ENCODE results near the gene CLCN1.

The CLCN1 gene

DNA sequence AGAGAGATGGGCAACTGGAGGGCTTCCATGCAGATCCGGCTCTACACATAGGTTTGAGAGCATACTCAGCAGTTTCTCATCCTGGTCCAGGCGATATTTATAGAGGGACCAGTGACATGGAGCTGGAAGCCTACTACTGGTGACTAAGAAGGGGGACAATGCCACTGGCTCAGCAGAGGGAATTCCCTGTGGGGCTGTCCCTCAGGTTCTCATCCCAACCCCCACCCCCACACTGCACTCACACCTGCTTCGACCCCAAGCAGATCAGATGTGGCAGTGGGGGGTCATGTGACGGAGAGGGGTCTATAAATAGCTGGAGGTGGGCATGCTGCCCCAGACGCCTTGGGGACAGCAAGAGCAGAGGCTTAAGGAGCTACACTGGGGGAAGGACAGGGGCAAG, at the start of gene CLCN1:
CLCN1 (plus strand) TSS at position 336 of the 400 bp plus-strand sequence. CDS start 102 bp downstream, outside the sequence.
- peaks cover 33% of the 10 kb centered on the region for H3K27me3 Mint-ChIP-seq
- H3K4me3 Mint-ChIP-seq = no peak within 1 kb of the TSS
- no peak within 1 kb of the TSS for H3K27ac Mint-ChIP-seq
- H3K4me1 Mint-ChIP-seq = peaks cover 16% of the 10 kb centered on the region
- DNase-seq = no peak
- CTCF ChIA-PET = interaction anchor here (1.5 to 3.6 kb wide), 2 partner anchors 16 to 76 kb away, joined by 5 to 11 read pairs; no protein-coding TSS in a partner anchor
- peaks cover 3% of the 10 kb centered on the region for H3K9me3 Mint-ChIP-seq
- H3K36me3 Mint-ChIP-seq = peaks cover 15% of the 10 kb centered on the region

DNA sequence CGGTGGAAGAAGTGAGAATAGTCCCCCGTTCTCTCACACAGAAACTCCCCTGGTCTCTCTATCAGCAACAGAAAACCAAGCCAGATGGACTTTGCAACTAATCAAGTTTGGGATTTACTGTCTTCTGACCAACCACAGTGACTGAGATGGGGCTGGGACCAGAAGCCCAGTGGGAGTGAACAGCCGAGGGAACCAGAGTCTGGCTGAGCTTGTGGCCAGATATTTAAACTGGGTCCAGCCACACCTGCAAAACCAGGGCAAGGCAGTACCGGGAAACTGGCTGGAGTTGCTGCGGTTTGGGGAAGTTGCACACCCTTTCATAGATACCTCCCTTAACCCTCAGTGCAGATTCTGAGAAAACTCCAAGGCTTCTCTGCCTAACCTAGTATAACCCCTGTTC, 46.7 kb upstream of the CLCN1 start:
- H3K36me3 Mint-ChIP-seq = peaks cover 58% of the 10 kb centered on the region
- CTCF ChIA-PET = interaction anchor here (1.3 to 1.7 kb wide), 3 partner anchors 13 to 30 kb away, joined by 4 to 7 read pairs (median 5); no protein-coding TSS in a partner anchor
- peaks cover 4% of the 10 kb centered on the region for H3K27me3 Mint-ChIP-seq
- no peak for DNase-seq
- H3K4me3 Mint-ChIP-seq = no peak overlapping the region
- peaks cover 61% of the 10 kb centered on the region for H3K4me1 Mint-ChIP-seq
- H3K27ac Mint-ChIP-seq = no peak overlapping the region
- no peaks in the 10 kb centered on the region for H3K9me3 Mint-ChIP-seq

DNA sequence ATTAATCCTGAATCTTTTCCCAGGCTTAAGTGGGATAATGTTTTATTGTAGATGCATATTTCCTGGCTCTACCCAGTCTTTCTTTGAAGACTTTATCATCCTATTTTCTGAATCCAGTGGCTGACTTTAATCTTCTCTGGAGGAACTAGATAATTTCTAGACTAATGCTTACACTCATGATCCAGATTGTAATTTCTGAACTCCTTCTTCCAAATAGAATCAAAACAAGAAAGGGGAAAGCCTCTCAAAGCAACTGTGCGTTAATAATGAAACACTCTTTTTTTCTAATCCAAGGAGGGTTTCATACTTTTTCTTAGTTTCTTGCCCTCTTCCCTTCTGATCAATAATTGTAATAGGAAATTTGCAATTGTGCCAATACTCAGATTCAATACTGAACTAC, 44.7 kb upstream of the CLCN1 start:
- CTCF ChIA-PET = interaction anchor here (1.5 kb wide), 1 partner anchor 31 kb away, joined by 4 read pairs; no protein-coding TSS in a partner anchor
- H3K4me1 Mint-ChIP-seq = peaks cover 42% of the 10 kb centered on the region
- peaks cover 43% of the 10 kb centered on the region for H3K36me3 Mint-ChIP-seq
- no peak for DNase-seq
- peaks cover 4% of the 10 kb centered on the region for H3K27me3 Mint-ChIP-seq
- H3K9me3 Mint-ChIP-seq = no peaks in the 10 kb centered on the region
- no peak overlapping the region for H3K4me3 Mint-ChIP-seq
- no peak overlapping the region for H3K27ac Mint-ChIP-seq

DNA sequence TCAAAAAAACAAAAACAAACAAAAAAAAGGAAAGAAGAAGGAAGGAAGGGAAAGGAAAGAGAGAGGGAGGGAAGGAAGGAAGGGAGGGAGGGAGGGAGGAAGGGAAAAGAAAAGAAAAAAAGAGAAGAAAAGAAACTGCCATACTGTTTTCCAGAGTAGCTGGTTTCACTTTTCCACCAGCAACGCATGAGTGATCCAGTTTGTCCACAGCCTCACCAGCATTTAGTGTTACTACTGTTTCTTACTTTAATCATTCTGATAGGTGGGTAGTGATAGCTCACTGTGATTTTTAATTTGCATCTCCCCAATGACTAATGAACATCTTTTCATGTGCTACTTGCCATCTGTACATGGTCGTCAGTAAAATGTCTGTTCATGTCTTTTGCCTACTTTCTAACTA, 43.0 kb upstream of the CLCN1 start:
- H3K4me1 Mint-ChIP-seq = peaks cover 28% of the 10 kb centered on the region
- H3K9me3 Mint-ChIP-seq = no peaks in the 10 kb centered on the region
- DNase-seq = no peak
- peaks cover 4% of the 10 kb centered on the region for H3K27me3 Mint-ChIP-seq
- H3K27ac Mint-ChIP-seq = no peak overlapping the region
- peaks cover 31% of the 10 kb centered on the region for H3K36me3 Mint-ChIP-seq
- CTCF ChIA-PET = interaction anchor here (1.1 to 1.5 kb wide), 2 partner anchors 32 to 33 kb away, joined by 3 to 4 read pairs; no protein-coding TSS in a partner anchor
- H3K4me3 Mint-ChIP-seq = no peak overlapping the region

DNA sequence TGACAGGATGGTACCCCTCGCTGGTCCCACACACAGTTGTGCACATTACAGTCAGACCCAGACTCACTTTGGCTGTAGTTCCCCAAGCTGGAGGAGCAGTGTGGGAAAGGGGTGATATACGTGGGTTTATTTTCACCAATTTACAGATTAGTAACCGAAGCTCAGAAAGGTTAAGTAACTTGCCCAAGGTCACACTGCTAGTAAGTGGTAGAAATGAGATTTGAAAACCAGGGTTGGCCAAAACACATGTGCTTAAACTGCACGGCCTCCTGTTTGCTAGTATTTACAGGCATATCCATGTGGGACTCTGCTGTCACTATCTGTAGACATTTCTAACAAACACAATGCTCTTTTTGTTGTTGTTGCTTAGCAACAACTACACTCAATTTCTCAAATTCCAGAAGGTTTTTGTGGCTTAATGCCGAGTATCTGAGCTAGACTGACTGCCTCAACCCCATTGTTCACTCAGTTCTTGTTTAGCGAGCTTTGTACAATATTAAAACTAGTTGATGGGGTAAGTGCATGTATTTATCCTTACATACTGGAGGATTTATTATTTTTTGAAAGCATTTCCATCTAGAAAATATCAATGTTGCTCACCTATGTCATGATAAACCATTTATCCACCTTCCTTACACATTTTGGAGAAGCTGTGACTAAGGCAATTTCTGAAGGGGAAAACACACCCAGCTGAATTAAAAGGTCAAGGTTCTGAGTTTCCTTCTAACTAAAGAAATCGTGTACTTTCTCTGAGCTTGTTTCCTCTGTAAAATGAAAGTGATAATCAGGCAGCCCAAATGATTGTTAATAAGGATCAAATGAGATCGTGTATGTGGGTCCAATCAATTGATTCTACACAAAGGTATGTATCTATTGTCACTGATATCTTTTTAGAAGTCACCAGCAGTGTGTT, 36.5 kb upstream of the CLCN1 start:
- no peaks in the 10 kb centered on the region for H3K27me3 Mint-ChIP-seq
- H3K36me3 Mint-ChIP-seq = peaks cover 3% of the 10 kb centered on the region
- H3K4me3 Mint-ChIP-seq = peak overlapping the region; percentile 66
- no peaks in the 10 kb centered on the region for H3K9me3 Mint-ChIP-seq
- peak overlapping the region; percentile 86 for H3K27ac Mint-ChIP-seq
- H3K4me1 Mint-ChIP-seq = peaks cover 45% of the 10 kb centered on the region
- no peak for DNase-seq
- CTCF ChIA-PET = interaction anchor here (0.6 to 1.9 kb wide), 12 partner anchors 9 to 941 kb away, joined by 3 to 13 read pairs (median 3); partner anchors contain the start of genes CASP2 and GSTK1

DNA sequence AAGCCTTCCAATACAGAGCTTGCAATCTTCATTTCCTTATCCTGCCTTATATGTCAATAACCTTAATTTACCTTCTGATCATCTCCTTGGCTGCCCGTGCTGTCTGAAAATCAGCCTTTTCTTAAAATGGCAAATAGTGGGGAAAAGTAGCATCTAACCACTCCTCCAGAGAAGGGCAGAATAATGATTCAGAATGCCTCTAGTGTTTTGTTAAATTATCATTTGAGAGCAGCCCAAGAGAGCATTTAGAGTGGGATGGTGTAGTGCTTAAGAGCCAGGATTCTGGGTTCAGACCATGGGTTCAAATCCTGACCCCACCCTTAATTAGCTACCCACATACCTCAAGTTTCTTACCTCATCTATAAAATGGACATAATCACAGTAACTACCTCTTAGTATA, 35.8 kb upstream of the CLCN1 start:
- CTCF ChIA-PET = interaction anchor here (0.9 to 1.9 kb wide), 10 partner anchors 8 to 40 kb away, joined by 3 to 13 read pairs (median 3); partner anchors contain the start of genes CASP2 and GSTK1
- DNase-seq = no peak
- H3K27me3 Mint-ChIP-seq = no peaks in the 10 kb centered on the region
- H3K36me3 Mint-ChIP-seq = peaks cover 3% of the 10 kb centered on the region
- H3K27ac Mint-ChIP-seq = peak overlapping the region; percentile 86
- no peaks in the 10 kb centered on the region for H3K9me3 Mint-ChIP-seq
- H3K4me3 Mint-ChIP-seq = peak overlapping the region; percentile 66
- peaks cover 51% of the 10 kb centered on the region for H3K4me1 Mint-ChIP-seq

DNA sequence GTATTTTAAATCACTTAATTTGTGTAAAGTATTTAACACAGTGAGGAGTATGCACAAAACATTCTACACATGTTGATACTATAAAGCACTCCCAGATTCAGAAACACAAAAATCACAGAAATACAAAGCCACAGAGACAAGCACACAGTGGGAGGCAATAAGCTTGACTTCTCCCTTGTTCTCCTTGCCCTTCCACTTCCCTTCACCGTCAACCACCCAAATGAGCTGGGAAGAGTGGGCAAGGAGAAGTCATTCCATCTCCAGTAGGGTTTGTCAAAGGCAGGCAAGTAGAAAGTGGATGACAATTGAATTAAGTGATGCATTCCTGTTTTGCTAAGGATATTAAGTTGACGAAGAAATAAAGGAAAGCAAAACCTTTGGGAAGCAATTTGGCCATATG, 35.3 kb upstream of the CLCN1 start:
- peak overlapping the region; percentile 66 for H3K4me3 Mint-ChIP-seq
- H3K27me3 Mint-ChIP-seq = no peaks in the 10 kb centered on the region
- CTCF ChIA-PET = interaction anchor here (1.0 to 1.9 kb wide), 5 partner anchors 11 to 40 kb away, joined by 3 to 13 read pairs (median 3); no protein-coding TSS in a partner anchor
- no peaks in the 10 kb centered on the region for H3K9me3 Mint-ChIP-seq
- H3K4me1 Mint-ChIP-seq = peaks cover 55% of the 10 kb centered on the region
- H3K27ac Mint-ChIP-seq = peak overlapping the region; percentile 86
- DNase-seq = no peak
- H3K36me3 Mint-ChIP-seq = peaks cover 3% of the 10 kb centered on the region

DNA sequence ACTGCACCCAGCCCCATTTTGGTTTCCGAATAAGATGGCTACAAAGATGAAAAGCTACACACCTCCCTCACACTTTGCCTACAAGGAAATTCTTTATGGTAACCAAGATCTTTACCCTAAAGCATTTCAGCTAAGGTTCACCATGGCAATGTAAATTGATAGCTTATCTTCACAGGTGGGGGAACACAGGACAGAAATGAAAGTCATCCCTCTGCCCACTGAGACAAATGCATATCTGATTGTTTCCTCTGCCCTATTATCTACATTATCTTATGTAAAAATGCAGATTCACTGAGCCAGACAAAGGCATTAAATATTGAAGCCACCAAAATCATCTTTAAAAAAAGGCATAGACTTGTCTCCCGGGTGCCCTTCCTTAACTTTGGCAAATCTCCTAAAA, 34.4 kb upstream of the CLCN1 start:
- CTCF ChIA-PET = interaction anchor here (0.9 kb wide), 1 partner anchor 41 kb away, joined by 3 read pairs; no protein-coding TSS in a partner anchor
- Mint-ChIP-seq H3K9me3 (peaks cover 2% of the 10 kb centered on the region), H3K27me3 (no peaks in the 10 kb centered on the region), H3K4me3 (no peak overlapping the region), H3K36me3 (peaks cover 3% of the 10 kb centered on the region), H3K27ac (no peak overlapping the region), H3K4me1 (peaks cover 57% of the 10 kb centered on the region)
- no peak for DNase-seq

DNA sequence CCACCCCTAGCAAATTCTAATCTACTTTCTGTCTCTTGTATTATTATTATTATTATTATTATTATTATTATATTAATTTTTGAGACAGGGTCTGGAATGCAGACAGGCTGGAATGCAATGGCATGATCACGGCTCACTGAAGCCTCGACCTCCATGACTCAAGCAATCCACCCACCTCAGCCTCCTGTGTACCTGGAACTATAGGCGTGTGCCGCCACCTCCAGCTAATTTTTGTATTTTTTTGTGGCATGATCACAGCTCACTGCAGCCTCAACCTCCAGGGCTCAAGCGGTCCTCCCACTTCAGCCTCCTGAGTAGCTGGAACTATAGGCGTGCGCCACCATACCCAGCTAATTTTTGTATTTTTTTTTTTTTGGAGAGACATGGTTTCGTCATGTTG, 33.8 kb upstream of the CLCN1 start:
- H3K4me3 Mint-ChIP-seq = no peak overlapping the region
- CTCF ChIA-PET = interaction anchor here (0.9 kb wide), 1 partner anchor 42 kb away, joined by 3 read pairs; no protein-coding TSS in a partner anchor
- no peak for DNase-seq
- H3K27me3 Mint-ChIP-seq = no peaks in the 10 kb centered on the region
- H3K9me3 Mint-ChIP-seq = peaks cover 7% of the 10 kb centered on the region
- peaks cover 7% of the 10 kb centered on the region for H3K36me3 Mint-ChIP-seq
- H3K4me1 Mint-ChIP-seq = peaks cover 63% of the 10 kb centered on the region
- H3K27ac Mint-ChIP-seq = no peak overlapping the region

DNA sequence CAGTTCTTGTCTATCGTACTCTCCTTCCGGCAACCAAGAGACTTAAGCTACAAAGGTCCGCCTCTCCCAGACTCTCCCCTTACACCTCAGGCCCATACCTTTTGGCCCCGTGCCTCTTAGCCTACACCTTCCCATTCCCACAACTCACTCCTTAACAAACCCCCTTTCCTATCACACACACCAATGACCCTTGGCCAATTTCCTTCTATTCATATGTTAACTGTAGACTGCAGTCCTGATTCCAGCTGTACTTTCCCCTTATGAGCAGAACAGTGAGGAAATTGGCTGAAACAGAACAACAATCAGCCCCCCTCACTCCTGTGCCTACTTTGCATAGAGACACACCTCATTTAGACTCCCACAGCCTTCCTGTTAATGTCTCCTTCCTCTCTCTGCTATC, 32.5 kb upstream of the CLCN1 start:
- Mint-ChIP-seq H3K9me3 (peaks cover 11% of the 10 kb centered on the region), H3K27ac (peak overlapping the region; percentile 76), H3K4me1 (peaks cover 73% of the 10 kb centered on the region), H3K4me3 (no peak overlapping the region), H3K27me3 (peaks cover 4% of the 10 kb centered on the region), H3K36me3 (peaks cover 12% of the 10 kb centered on the region)
- CTCF ChIA-PET = interaction anchor here (0.9 to 1.2 kb wide), 2 partner anchors 38 to 43 kb away, joined by 3 to 5 read pairs; no protein-coding TSS in a partner anchor
- no peak for DNase-seq

DNA sequence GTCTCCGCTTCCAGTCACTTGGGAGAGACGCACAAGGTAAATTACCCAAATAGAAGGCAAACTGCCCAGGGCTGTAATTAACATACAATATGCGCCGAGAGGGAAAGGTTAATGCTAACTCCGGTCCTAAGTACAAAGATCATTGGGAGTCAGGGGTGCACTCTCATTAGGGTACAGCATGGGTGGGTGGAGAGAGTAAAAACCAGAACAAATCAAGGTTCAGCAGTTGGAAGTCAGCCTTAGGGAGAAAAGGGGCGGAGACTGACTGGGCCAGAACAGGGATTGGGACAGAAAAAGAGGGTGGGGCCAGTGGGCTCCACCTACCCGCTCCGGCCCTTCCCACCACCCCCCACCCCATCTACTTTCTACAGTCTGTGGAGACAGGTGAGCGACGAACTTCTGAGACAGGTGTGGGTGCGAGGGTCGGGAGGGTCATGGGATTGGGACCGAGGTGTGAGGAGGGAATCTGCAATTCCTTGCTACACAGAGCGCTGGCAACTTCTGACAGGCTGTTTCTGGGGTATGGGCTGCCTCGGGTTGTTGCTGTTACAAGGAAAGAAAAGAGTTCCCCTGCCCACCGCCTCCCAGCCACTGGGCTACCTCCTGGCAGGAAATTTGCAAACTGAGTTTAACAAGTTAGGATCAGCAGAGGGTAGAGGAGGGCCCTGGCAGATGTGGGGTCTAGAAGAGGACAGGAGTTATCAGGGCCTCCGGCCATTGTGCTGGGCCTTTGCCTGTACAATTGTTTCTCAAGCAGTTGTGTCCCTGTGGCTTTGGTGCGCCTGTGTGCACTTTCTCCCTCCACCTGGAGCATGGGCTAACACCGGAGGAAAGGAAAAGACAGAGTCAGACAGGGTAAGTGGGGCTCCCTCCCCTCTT, 31.1 kb upstream of the CLCN1 start, which contains the start of gene TMEM139:
TMEM139 (plus strand) TSS at position 368 of the 879 bp plus-strand sequence. CDS start 1,000 bp downstream, outside the sequence.
- Mint-ChIP-seq H3K36me3 (peaks cover 24% of the 10 kb centered on the region), H3K9me3 (peaks cover 11% of the 10 kb centered on the region), H3K4me1 (peaks cover 68% of the 10 kb centered on the region), H3K4me3 (peak within 1 kb of the TSS; percentile 4), H3K27me3 (peaks cover 4% of the 10 kb centered on the region), H3K27ac (peak within 1 kb of the TSS; percentile 76)
- DNase-seq = no peak
- CTCF ChIA-PET = interaction anchor here (1.0 to 1.3 kb wide), 3 partner anchors 11 to 44 kb away, joined by 3 to 5 read pairs (median 4); no protein-coding TSS in a partner anchor

DNA sequence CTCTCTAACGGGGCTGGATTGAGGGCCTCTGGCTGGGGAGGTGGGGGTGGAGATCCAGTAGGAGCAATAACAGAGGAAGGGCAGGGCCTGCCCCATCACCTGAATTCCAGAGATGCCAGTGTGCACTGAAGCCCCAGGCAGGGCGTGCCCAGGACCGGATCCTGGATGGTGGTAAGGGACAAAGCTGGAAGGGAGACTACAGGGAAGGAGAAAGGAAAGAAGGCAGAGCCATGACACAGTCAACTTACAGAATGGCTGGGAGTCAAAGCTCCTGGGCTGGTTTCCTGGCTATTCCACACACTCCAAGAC, 30.5 kb upstream of the CLCN1 start:
- H3K27me3 Mint-ChIP-seq = peaks cover 4% of the 10 kb centered on the region
- no peak overlapping the region for H3K4me3 Mint-ChIP-seq
- peaks cover 28% of the 10 kb centered on the region for H3K36me3 Mint-ChIP-seq
- H3K4me1 Mint-ChIP-seq = peaks cover 67% of the 10 kb centered on the region
- CTCF ChIA-PET = interaction anchor here (1.0 to 1.3 kb wide), 3 partner anchors 11 to 45 kb away, joined by 3 to 4 read pairs (median 3); no protein-coding TSS in a partner anchor
- no peak for DNase-seq
- no peak overlapping the region for H3K27ac Mint-ChIP-seq
- peaks cover 11% of the 10 kb centered on the region for H3K9me3 Mint-ChIP-seq

DNA sequence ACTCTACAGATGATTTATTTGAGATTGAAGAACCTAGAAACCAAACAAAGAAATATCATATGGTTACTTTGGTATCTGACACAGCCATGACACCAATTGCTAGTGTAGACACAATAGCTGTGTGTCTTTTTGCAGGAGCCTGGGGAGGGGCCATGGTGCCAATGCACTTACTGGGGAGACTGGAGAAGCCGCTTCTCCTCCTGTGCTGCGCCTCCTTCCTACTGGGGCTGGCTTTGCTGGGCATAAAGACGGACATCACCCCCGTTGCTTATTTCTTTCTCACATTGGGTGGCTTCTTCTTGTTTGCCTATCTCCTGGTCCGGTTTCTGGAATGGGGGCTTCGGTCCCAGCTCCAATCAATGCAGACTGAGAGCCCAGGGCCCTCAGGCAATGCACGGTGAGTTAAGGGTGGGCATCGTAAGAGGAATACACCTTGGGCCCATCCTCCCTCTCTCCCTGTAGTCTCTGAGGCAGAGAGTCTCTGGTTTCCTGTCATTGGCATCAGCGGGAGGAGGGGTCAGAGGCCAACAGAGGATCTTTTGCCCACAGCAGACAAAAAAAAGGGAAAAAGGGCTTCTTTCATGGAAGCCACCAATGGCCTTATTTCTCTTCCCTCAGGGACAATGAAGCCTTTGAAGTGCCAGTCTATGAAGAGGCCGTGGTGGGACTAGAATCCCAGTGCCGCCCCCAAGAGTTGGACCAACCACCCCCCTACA, 29.9 kb upstream of the CLCN1 start:
- H3K9me3 Mint-ChIP-seq = peaks cover 11% of the 10 kb centered on the region
- no peak for DNase-seq
- H3K27me3 Mint-ChIP-seq = peaks cover 4% of the 10 kb centered on the region
- H3K4me1 Mint-ChIP-seq = peaks cover 67% of the 10 kb centered on the region
- CTCF ChIA-PET = interaction anchor here (1.0 to 1.3 kb wide), 3 partner anchors 10 to 45 kb away, joined by 3 to 4 read pairs (median 3); no protein-coding TSS in a partner anchor
- no peak overlapping the region for H3K4me3 Mint-ChIP-seq
- peaks cover 32% of the 10 kb centered on the region for H3K36me3 Mint-ChIP-seq
- H3K27ac Mint-ChIP-seq = no peak overlapping the region

All from activated naive CD4-positive, alpha-beta T cell treated with anti-CD3 and anti-CD28 coated beads, Interleukin-2, amount 10 ng/mL, durations not matched to agents 7 days and 5 days (primary cell).